HEK293 (cell line): ENCODE results near the gene CPNE4.

Experiments
- CTCF ChIA-PET: fragments of 350-600 bp; formaldehyde crosslinking; extraction: SDS; loops from one replicate; lab custom pipeline; 2021; ENCODE audit warnings: antibody characterized with exemption; lab: Yijun Ruan, JAX
- POLR2A ChIA-PET: fragments of 300-600 bp; formaldehyde crosslinking; extraction: SDS; loops from one replicate; lab custom pipeline; 2020; ENCODE audit warnings: antibody characterized with exemption, inconsistent platforms; lab: Yijun Ruan, JAX
- H3K27ac ChIP-seq: fragments of 200-500 bp; sonication (Bioruptor generic); 2 replicates; pipeline ENCODE4 v1.5.1; 2014; ENCODE audit warnings: low read depth, low read length, control low read depth, inconsistent platforms; ENCODE audit errors: extremely low read depth
- H3K36me3 ChIP-seq, 2 experiments: fragments of 200-500 bp in 1 of 2; sonication (Bioruptor generic) in 1 of 2; 1 replicate in 1 of 2; 2 replicates in 1 of 2; pipeline ENCODE4 v1.5.1; 2014 to 2017; ENCODE audit warnings: inconsistent platforms in 2 of 2, low read length in 2 of 2; ENCODE audit not compliant: control insufficient read depth in 2 of 2, insufficient read depth in 1 of 2
- H3K4me1 ChIP-seq: fragments of 200-500 bp; sonication (Bioruptor generic); 2 replicates; pipeline ENCODE4 v1.5.1; 2014; ENCODE audit warnings: mild to moderate bottlenecking, low read length, inconsistent platforms; ENCODE audit not compliant: control insufficient read depth, insufficient read depth
- H3K4me3 ChIP-seq: 2 replicates; pipeline ENCODE4 v1.5.1; 2011; ENCODE audit warnings: low read depth, mild to moderate bottlenecking, control low read depth, low read length, moderate library complexity
- H3K9me3 ChIP-seq: fragments of 200-500 bp; sonication (Bioruptor generic); 2 replicates; pipeline ENCODE4 v1.5.1; 2014; ENCODE audit warnings: low read depth, low read length, inconsistent platforms; ENCODE audit not compliant: control insufficient read depth, insufficient read depth
- BCL11A ChIP-seq: fragments of 450-650 bp; formaldehyde crosslinking; IDR thresholded peaks from 2 replicates; pipeline ENCODE4 v1.5.1; 2016; ENCODE audit warnings: low read depth, missing biosample characterization, missing genetic modification characterization
- BCL11B ChIP-seq: fragments of 450-650 bp; formaldehyde crosslinking; IDR thresholded peaks from 2 replicates; pipeline ENCODE4 v1.5.1; 2016; ENCODE audit warnings: low read depth, missing biosample characterization, missing genetic modification characterization
- GLIS2 ChIP-seq: fragments of 450-650 bp; formaldehyde crosslinking; IDR thresholded peaks from 2 replicates; pipeline ENCODE4 v1.5.1; 2016; ENCODE audit warnings: missing biosample characterization, missing genetic modification characterization
- IKZF3 ChIP-seq: fragments of 450-650 bp; IDR thresholded peaks from 2 replicates; pipeline ENCODE4 v1.5.0; 2018; ENCODE audit warnings: missing biosample characterization, mild to moderate bottlenecking, missing genetic modification characterization, moderate library complexity
- SALL2 ChIP-seq: fragments of 450-650 bp; formaldehyde crosslinking; IDR thresholded peaks from 2 replicates; pipeline ENCODE4 v1.5.0; 2017; ENCODE audit warnings: missing biosample characterization, mild to moderate bottlenecking, missing genetic modification characterization, borderline replicate concordance
- SCRT1 ChIP-seq: fragments of 450-650 bp; formaldehyde crosslinking; IDR thresholded peaks from 2 replicates; pipeline ENCODE4 v1.5.1; 2016; ENCODE audit warnings: missing biosample characterization, missing genetic modification characterization, borderline replicate concordance
- SCRT2 ChIP-seq: fragments of 450-650 bp; formaldehyde crosslinking; IDR thresholded peaks from 2 replicates; pipeline ENCODE4 v1.5.1; 2016; ENCODE audit warnings: missing biosample characterization, missing genetic modification characterization
- ZFHX2 ChIP-seq: fragments of 450-650 bp; formaldehyde crosslinking; conservative IDR thresholded peaks from 2 replicates; pipeline ENCODE4 v1.5.1; 2016; ENCODE audit warnings: missing biosample characterization, missing genetic modification characterization
- ZNF133 ChIP-seq: fragments of 450-650 bp; formaldehyde crosslinking; IDR thresholded peaks from 2 replicates; pipeline ENCODE4 v1.5.1; 2016; ENCODE audit warnings: missing biosample characterization, missing genetic modification characterization
- ZNF174 ChIP-seq: fragments of 450-650 bp; formaldehyde crosslinking; IDR thresholded peaks from 2 replicates; pipeline ENCODE4 v1.5.0; 2017; ENCODE audit warnings: missing biosample characterization, mild to moderate bottlenecking, missing genetic modification characterization
- ZNF335 ChIP-seq: fragments of 450-650 bp; formaldehyde crosslinking; conservative IDR thresholded peaks from 2 replicates; pipeline ENCODE4 v1.5.1; 2016; ENCODE audit warnings: missing biosample characterization, missing genetic modification characterization
- ZNF362 ChIP-seq: fragments of 450-650 bp; formaldehyde crosslinking; IDR thresholded peaks from 2 replicates; pipeline ENCODE4 v1.5.1; 2016; ENCODE audit warnings: missing biosample characterization, missing genetic modification characterization
- ZNF391 ChIP-seq: fragments of 450-650 bp; formaldehyde crosslinking; IDR thresholded peaks from 2 replicates; pipeline ENCODE4 v1.5.1; 2016; ENCODE audit warnings: low read depth, missing biosample characterization, missing genetic modification characterization, borderline replicate concordance
- ZNF394 ChIP-seq: fragments of 450-650 bp; formaldehyde crosslinking; IDR thresholded peaks from 2 replicates; pipeline ENCODE4 v1.5.1; 2016; ENCODE audit warnings: missing biosample characterization, missing genetic modification characterization, mild to moderate bottlenecking, moderate library complexity, borderline replicate concordance
- ZNF426 ChIP-seq: fragments of 450-650 bp; formaldehyde crosslinking; IDR thresholded peaks from 2 replicates; pipeline ENCODE4 v1.5.1; 2017; ENCODE audit warnings: missing biosample characterization, missing genetic modification characterization, mild to moderate bottlenecking, inconsistent platforms, moderate library complexity
- ZNF449 ChIP-seq: fragments of 450-650 bp; formaldehyde crosslinking; IDR thresholded peaks from 2 replicates; pipeline ENCODE4 v1.5.1; 2017; ENCODE audit warnings: missing biosample characterization, mild to moderate bottlenecking, missing genetic modification characterization, moderate library complexity
- ZNF510 ChIP-seq: fragments of 450-650 bp; formaldehyde crosslinking; IDR thresholded peaks from 2 replicates; pipeline ENCODE4 v1.5.1; 2018; ENCODE audit warnings: mild to moderate bottlenecking, missing genetic modification characterization, missing biosample characterization; ENCODE audit not compliant: insufficient replicate concordance
- ZNF530 ChIP-seq: fragments of 450-650 bp; formaldehyde crosslinking; IDR thresholded peaks from 2 replicates; pipeline ENCODE4 v1.5.1; 2016; ENCODE audit warnings: low read depth, missing biosample characterization, missing genetic modification characterization
- ZNF561 ChIP-seq: fragments of 450-650 bp; IDR thresholded peaks from 2 replicates; pipeline ENCODE4 v1.5.1; 2018; ENCODE audit warnings: missing biosample characterization, missing genetic modification characterization, borderline replicate concordance
- ZNF571 ChIP-seq: fragments of 450-650 bp; formaldehyde crosslinking; IDR thresholded peaks from 2 replicates; pipeline ENCODE4 v1.5.0; 2017; ENCODE audit warnings: missing biosample characterization, missing genetic modification characterization
- ZNF76 ChIP-seq: fragments of 450-650 bp; formaldehyde crosslinking; IDR thresholded peaks from 2 replicates; pipeline ENCODE4; 2016; ENCODE audit warnings: low read depth, missing biosample characterization, missing genetic modification characterization, borderline replicate concordance
- ZNF776 ChIP-seq: fragments of 450-650 bp; formaldehyde crosslinking; IDR thresholded peaks from 2 replicates; pipeline ENCODE4 v1.5.0; 2017; ENCODE audit warnings: missing biosample characterization, missing genetic modification characterization, borderline replicate concordance
- ZNF791 ChIP-seq: fragments of 450-650 bp; formaldehyde crosslinking; IDR thresholded peaks from 2 replicates; pipeline ENCODE4 v1.5.1; 2016; ENCODE audit warnings: missing biosample characterization, missing genetic modification characterization
- ZSCAN4 ChIP-seq: fragments of 450-650 bp; formaldehyde crosslinking; IDR thresholded peaks from 2 replicates; pipeline ENCODE4 v1.5.1; 2017; ENCODE audit warnings: missing biosample characterization, missing genetic modification characterization
- TF ChIP-seq, protein P1 (sequence below): fragments of 450-650 bp; formaldehyde crosslinking; IDR thresholded peaks from 2 replicates; pipeline ENCODE4 v1.5.1; 2017; ENCODE audit warnings: missing biosample characterization, missing genetic modification characterization
- TF ChIP-seq, protein P2 (sequence below): fragments of 450-650 bp; formaldehyde crosslinking; IDR thresholded peaks from 2 replicates; pipeline ENCODE4 v1.5.1; 2016; ENCODE audit warnings: missing biosample characterization, missing genetic modification characterization

CPNE4 gene

DNA sequence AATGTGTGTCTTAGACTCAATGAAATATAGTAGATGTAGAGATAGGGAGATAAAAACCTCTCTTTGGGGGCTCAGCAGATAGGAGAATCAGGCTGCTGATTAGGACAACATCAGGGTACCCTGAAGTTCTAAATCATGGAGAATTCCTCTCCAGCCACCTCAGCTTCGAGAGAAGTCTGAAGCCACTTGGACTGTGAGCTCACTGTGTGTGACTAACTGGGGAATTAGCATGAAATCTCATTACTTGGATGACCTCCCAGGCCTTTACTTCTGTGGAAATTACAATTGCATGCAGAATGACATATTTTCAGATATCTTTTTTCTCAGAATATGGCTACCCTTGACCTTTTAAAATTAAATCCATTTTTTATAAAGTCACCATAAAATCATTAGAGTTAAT is 404.0 kb downstream of the CPNE4 start:
- ChIA-PET CTCF (interaction anchor here (0.6 kb wide), 1 partner anchor 81 kb away, joined by 4 read pairs; no protein-coding TSS in a partner anchor), POLR2A (no interaction called here)
- Histone ChIP-seq H3K4me3 (no peak overlapping the region), H3K36me3 (no peaks in the 10 kb centered on the region), H3K4me1 (no peaks in the 10 kb centered on the region), H3K9me3 (no peaks in the 10 kb centered on the region), H3K27ac (no peak overlapping the region)
- no peak for TF ChIP-seq ZNF510 (tag by site-specific recombination)
- TF ChIP-seq ZNF776: no peak
- TF ChIP-seq, protein P1, sequence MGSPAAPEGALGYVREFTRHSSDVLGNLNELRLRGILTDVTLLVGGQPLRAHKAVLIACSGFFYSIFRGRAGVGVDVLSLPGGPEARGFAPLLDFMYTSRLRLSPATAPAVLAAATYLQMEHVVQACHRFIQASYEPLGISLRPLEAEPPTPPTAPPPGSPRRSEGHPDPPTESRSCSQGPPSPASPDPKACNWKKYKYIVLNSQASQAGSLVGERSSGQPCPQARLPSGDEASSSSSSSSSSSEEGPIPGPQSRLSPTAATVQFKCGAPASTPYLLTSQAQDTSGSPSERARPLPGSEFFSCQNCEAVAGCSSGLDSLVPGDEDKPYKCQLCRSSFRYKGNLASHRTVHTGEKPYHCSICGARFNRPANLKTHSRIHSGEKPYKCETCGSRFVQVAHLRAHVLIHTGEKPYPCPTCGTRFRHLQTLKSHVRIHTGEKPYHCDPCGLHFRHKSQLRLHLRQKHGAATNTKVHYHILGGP (tag by site-specific recombination): no peak
- TF ChIP-seq ZNF391 (tag by site-specific recombination): no peak
- TF ChIP-seq ZNF362: no peak
- no peak for TF ChIP-seq BCL11A (tag by site-specific recombination)
- TF ChIP-seq GLIS2 (tag by site-specific recombination): no peak
- TF ChIP-seq ZNF394 (tag by site-specific recombination): no peak
- TF ChIP-seq SALL2: no peak
- TF ChIP-seq, protein P2, sequence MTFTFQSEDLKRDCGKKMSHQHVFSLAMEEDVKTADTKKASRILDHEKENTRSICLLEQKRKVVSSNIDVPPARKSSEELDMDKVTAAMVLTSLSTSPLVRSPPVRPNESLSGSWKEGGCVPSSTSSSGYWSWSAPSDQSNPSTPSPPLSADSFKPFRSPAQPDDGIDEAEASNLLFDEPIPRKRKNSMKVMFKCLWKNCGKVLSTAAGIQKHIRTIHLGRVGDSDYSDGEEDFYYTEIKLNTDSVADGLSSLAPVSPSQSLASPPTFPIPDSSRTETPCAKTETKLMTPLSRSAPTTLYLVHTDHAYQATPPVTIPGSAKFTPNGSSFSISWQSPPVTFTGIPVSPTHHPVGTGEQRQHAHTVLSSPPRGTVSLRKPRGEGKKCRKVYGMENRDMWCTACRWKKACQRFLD (tag by site-specific recombination): no peak
- TF ChIP-seq ZNF335: no peak
- TF ChIP-seq ZNF174 (tag by site-specific recombination): no peak
- TF ChIP-seq ZNF530: no peak
- no peak for TF ChIP-seq ZNF571
- no peak for TF ChIP-seq ZNF791
- TF ChIP-seq BCL11B (tag by site-specific recombination): no peak

GRCh38 chr3:131630097-131630496 is 404.7 kb downstream of the CPNE4 start:
- no peaks in the 10 kb centered on the region for H3K9me3 ChIP-seq
- no peaks in the 10 kb centered on the region for H3K36me3 ChIP-seq
- ChIA-PET POLR2A (no interaction called here), CTCF (no interaction called here)
- TF ChIP-seq ZNF76 (tag by site-specific recombination) (no peak), IKZF3 (no peak), ZFHX2 (no peak), ZSCAN4 (tag by site-specific recombination) (no peak), ZNF449 (tag by site-specific recombination) (no peak), SCRT1 (no peak), SALL2 (no peak), ZNF561 (tag by site-specific recombination) (no peak), ZNF133 (tag by site-specific recombination) (no peak), SCRT2 (tag by site-specific recombination) (no peak), ZNF426 (tag by site-specific recombination) (no peak)
- H3K4me1 ChIP-seq: no peaks in the 10 kb centered on the region
- no peak overlapping the region for H3K27ac ChIP-seq
- H3K4me3 ChIP-seq: no peak overlapping the region
